Activated CD4-positive, CD25-positive, alpha-beta regulatory T cell treated with anti-CD3 and anti-CD28 coated beads, Interleukin-2, amount 50 U/mL, for 16 hours (primary cell): ENCODE data around the gene IMPA2.
"Not testable (repeated sequence)": the region's sequence is repeated elsewhere in the genome, so short reads cannot be mapped to it uniquely, and the experiment has no call there.

Source experiments
- DNase-seq: peaks from one replicate; pipeline ENCODE4 v3.0.0-alpha.2; 2020; ENCODE audit warnings: low read depth, low spot score

Gene IMPA2

DNA sequence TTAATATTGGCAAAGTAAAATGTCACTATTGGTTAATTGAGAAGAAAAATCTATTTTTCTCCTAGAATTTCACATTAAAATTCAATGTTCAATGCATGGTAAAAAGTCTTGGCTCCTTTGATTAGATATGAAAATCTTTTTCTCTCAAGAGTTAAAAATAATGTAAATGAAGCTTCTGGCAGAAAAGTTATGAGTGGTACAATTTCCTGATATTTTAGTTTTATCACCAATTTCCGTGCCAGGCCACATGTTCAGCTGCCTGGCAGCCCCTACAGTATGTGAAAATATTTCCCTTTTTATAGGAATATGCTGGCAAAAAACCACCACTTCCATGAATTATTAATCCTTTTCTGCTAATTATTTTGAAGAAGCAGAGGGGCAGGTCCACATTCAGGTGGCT is 89.8 kb downstream of the IMPA2 start:
- DNase-seq: not testable (repeated sequence)

DNA sequence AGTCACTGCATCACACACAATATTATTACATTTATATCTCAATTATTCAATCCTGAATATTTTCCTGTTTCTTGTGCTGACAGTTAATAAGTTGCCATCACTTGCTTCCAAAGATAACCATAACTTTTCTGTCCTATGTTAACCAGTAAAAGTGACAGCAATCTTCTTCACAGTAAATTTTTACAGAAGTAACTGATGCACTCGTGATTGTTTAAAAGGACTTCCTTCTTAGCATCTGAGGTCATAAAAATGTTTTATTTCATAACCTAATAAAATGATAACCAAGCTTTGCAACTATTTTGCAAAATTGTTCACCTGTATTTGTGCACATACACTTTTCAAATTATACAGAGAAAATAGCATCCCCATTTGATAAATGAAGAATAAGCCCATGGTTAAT is 91.7 kb downstream of the IMPA2 start:
- no peak for DNase-seq

GRCh38 chr18:12074736-12075135 is 93.4 kb downstream of the IMPA2 start:
- no peak for DNase-seq

- DNase-seq: no peak
Measured at GRCh38 chr18:12076424-12077140, 95.3 kb downstream of the IMPA2 start.

- not testable (repeated sequence) for DNase-seq
Measured at GRCh38 chr18:12077994-12078393, 96.7 kb downstream of the IMPA2 start.

- no peak for DNase-seq
Measured at GRCh38 chr18:12079491-12080237, 98.4 kb downstream of the IMPA2 start.
